Natural killer cell (primary cell): ENCODE results near the gene MDN1. TPM values are rescaled to one million over a fixed set of nuclear protein-coding genes. Genes with fewer than 3 reads are reported as not detected.

Experiments used
- ATAC-seq, 3 donors: fragments of 150-1000 bp in 2 of 3; fragments of 200-7000 bp in 1 of 3; cut with Tn5 transposase; 1 replicate in 1 of 3; 2 replicates in 2 of 3; pipeline ENCODE4 v1.10.0; 2021; ENCODE audit warnings: mild to moderate bottlenecking in 2 of 3, moderate library complexity in 2 of 3
- DNase-seq, 2 donors: peaks; one replicate each; pipeline versions ENCODE4 v3.0.0 to v3.0.0-alpha.2; 2013 to 2021; ENCODE audit warnings: mixed read lengths in 1 of 2
- H3K27ac ChIP-seq: one replicate; pipeline ENCODE4 v1.5.1; 2013; ENCODE audit warnings: mild to moderate bottlenecking, low read length
- H3K27me3 ChIP-seq: one replicate; pipeline ENCODE4 v1.6.1; 2013; ENCODE audit warnings: low read length; ENCODE audit not compliant: control insufficient read depth, insufficient read depth
- H3K36me3 ChIP-seq: one replicate; pipeline ENCODE4 v1.6.1; 2013; ENCODE audit warnings: low read length; ENCODE audit not compliant: control insufficient read depth, insufficient read depth
- H3K4me1 ChIP-seq: one replicate; pipeline ENCODE4 v1.6.1; 2013; ENCODE audit warnings: low read length; ENCODE audit not compliant: control insufficient read depth, insufficient read depth
- H3K4me3 ChIP-seq: one replicate; pipeline ENCODE4 v1.5.1; 2013; ENCODE audit warnings: low read length
- H3K9me3 ChIP-seq: one replicate; pipeline ENCODE4 v1.6.1; 2013; ENCODE audit warnings: low read length; ENCODE audit not compliant: control insufficient read depth, insufficient read depth
- H3K27ac Mint-ChIP-seq, 2 donors: one replicate each; pipeline ENCODE4 v1.8.0; 2022; ENCODE audit warnings: mild to moderate bottlenecking in 2 of 2, mixed read lengths in 2 of 2, moderate library complexity in 1 of 2
- H3K27me3 Mint-ChIP-seq, 2 donors: one replicate each; pipeline ENCODE4 v1.8.0; 2022; ENCODE audit warnings: low read depth in 2 of 2, mixed read lengths in 2 of 2
- H3K36me3 Mint-ChIP-seq: one replicate; pipeline ENCODE4 v1.8.0; 2022; ENCODE audit warnings: mixed read lengths
- H3K4me1 Mint-ChIP-seq, 2 donors: one replicate each; pipeline ENCODE4 v1.8.0; 2022; ENCODE audit warnings: mixed read lengths in 2 of 2
- H3K4me3 Mint-ChIP-seq: one replicate; pipeline ENCODE4 v1.8.0; 2022; ENCODE audit warnings: mild to moderate bottlenecking, moderate library complexity, mixed read lengths
- H3K9me3 Mint-ChIP-seq, 2 donors: one replicate each; pipeline ENCODE4 v1.8.0; 2022; ENCODE audit warnings: mixed read lengths in 2 of 2
- WGBS: methylation state at CpG from one replicate; pipeline ENCODE4 v1.1.7; 2013; ENCODE audit warnings: missing lambda C conversion rate; ENCODE audit not compliant: insufficient coverage; 5-methylcytosine and 5-hydroxymethylcytosine counted together
- intact Hi-C: fragments of 100-400 bp; cut with micrococcal nuclease; formaldehyde crosslinking; loops from one replicate; pipeline ENCODE4 v1.14.2; 2022
- total RNA-seq, 4 donors: library from RNA; stranded (reverse); fragments of 120-200 nt in 1 of 4; gene quantifications; one replicate each; pipeline versions ENCODE4 v1.2.3 to v1.2.4, GENCODE V29; 2013 to 2022
- TF ChIP-seq, protein P1 (sequence below): fragments of 200-600 bp; IDR thresholded peaks from one replicate; pipeline ENCODE4 v1.8.0; 2022; ENCODE audit warnings: antibody characterized with exemption

Gene MDN1
- total RNA-seq, 3 donors from 2014 or later (not counting 1 experiment from before 2014, with no cell fraction given), result 38.0 to 43.3 (median 41.4) TPM

DNA sequence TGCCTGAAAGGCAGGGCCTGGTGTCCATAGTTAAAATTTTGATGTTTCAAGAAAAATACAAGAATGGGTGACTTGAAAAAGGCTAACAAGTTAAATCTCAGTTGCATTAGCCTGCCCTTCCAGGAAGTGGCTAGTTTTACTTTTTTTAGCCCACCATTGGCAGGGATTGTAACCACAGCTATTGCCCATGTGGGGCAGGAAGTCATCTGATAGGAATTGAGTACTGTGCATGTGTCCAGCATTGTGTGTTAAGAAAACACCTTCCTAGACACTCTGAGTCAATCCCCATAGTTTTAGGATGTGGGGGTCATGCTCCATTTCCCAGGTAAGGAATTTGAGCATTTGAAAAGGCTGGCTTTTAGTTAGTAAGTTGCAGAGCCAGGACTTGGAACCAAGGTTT is 207.9 kb downstream of the MDN1 start:
- intact Hi-C loops, result loop anchor here (2.0 kb wide), 1 partner anchor 629 kb away; no protein-coding TSS in a partner anchor
- H3K4me1 ChIP-seq, result no peaks in the 10 kb centered on the region

DNA sequence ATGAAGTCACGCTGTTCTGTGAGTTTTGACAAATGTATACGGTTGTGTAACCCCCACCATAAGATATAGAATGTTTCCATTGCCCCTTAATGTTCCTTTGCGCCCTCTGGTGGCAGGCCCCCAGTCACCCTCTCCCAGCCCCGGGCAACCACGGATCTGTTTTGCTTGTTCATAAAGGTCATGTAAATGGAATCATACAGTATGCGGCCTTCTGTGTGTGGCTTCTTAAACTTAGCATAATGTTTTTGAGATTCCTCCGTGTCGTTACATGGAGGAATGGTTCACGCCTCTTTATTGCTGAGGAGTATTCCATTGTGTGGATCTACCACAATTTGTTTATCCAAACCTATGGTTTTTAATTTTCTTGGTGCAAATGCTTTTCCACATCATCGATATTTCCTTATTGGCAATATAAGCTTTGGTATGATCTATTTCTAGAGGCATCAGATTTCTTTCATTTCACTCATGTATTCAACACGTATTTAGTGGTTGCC is 209.4 kb downstream of the MDN1 start:
- Mint-ChIP-seq H3K4me3 (no peak overlapping the region), H3K9me3 (no peaks in the 10 kb centered on the region), H3K4me1 (no peaks in the 10 kb centered on the region), H3K36me3 (no peaks in the 10 kb centered on the region), H3K27ac (no peak overlapping the region), H3K27me3 (no peaks in the 10 kb centered on the region)
- intact Hi-C loops, result loop anchor here (1.0 to 2.0 kb wide), 3 partner anchors 177 to 627 kb away; partner anchors contain the start of gene ANKRD6
- WGBS, result 57% methylated on average over 9 of the region's 11 CpGs
- DNase-seq, result peak; percentile 73 to 83
- H3K4me1 ChIP-seq, result no peaks in the 10 kb centered on the region
- TF ChIP-seq, protein P1, sequence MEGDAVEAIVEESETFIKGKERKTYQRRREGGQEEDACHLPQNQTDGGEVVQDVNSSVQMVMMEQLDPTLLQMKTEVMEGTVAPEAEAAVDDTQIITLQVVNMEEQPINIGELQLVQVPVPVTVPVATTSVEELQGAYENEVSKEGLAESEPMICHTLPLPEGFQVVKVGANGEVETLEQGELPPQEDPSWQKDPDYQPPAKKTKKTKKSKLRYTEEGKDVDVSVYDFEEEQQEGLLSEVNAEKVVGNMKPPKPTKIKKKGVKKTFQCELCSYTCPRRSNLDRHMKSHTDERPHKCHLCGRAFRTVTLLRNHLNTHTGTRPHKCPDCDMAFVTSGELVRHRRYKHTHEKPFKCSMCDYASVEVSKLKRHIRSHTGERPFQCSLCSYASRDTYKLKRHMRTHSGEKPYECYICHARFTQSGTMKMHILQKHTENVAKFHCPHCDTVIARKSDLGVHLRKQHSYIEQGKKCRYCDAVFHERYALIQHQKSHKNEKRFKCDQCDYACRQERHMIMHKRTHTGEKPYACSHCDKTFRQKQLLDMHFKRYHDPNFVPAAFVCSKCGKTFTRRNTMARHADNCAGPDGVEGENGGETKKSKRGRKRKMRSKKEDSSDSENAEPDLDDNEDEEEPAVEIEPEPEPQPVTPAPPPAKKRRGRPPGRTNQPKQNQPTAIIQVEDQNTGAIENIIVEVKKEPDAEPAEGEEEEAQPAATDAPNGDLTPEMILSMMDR, result peak; percentile 93
- no peak overlapping the region for H3K27ac ChIP-seq
- H3K9me3 ChIP-seq, result no peaks in the 10 kb centered on the region
- no peaks in the 10 kb centered on the region for H3K36me3 ChIP-seq
- no peaks in the 10 kb centered on the region for H3K27me3 ChIP-seq
- peak; percentile 82 to 91 (median 88) for ATAC-seq
- no peak overlapping the region for H3K4me3 ChIP-seq

More for the DNA sequence above, 207.9 kb downstream of the MDN1 start:
- H3K4me3 Mint-ChIP-seq, result no peak overlapping the region
- Histone ChIP-seq H3K4me3 (no peak overlapping the region), H3K36me3 (no peaks in the 10 kb centered on the region), H3K9me3 (no peaks in the 10 kb centered on the region), H3K27ac (no peak overlapping the region), H3K27me3 (no peaks in the 10 kb centered on the region)
- no peak for DNase-seq
- H3K27ac Mint-ChIP-seq, result no peak overlapping the region
- no peaks in the 10 kb centered on the region for H3K9me3 Mint-ChIP-seq
- ATAC-seq, result no peak
- H3K4me1 Mint-ChIP-seq, result no peaks in the 10 kb centered on the region
- TF ChIP-seq, protein P1, result no peak
- no peaks in the 10 kb centered on the region for H3K36me3 Mint-ChIP-seq
- H3K27me3 Mint-ChIP-seq, result no peaks in the 10 kb centered on the region

DNA sequence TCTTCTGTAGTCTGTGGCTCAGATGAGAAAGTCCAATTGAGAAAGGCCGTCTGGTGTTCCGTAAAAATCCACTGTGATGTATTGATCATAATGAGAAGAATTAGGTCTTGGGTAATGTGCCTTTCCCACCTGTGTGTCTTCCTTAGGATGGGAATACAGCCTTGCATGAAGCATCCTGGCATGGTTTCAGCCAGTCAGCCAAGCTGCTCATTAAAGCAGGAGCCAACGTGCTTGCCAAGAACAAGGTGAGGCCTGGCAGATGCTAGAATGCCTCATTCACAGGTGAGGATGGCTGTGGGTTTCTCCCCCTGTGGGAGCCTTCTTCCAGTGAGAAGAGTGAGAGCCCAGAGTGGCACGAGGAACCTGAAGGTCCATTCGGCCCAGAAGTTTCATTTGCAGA is 213.7 kb downstream of the MDN1 start:
- WGBS, result 89% methylated on average over 5 of the region's 5 CpGs
- TF ChIP-seq, protein P1, result no peak
- Mint-ChIP-seq H3K4me3 (no peak overlapping the region), H3K36me3 (no peaks in the 10 kb centered on the region), H3K27me3 (no peaks in the 10 kb centered on the region), H3K4me1 (no peaks in the 10 kb centered on the region), H3K9me3 (no peaks in the 10 kb centered on the region), H3K27ac (no peak overlapping the region)
- H3K27me3 ChIP-seq, result no peaks in the 10 kb centered on the region
- intact Hi-C loops, result no loop called here
- H3K27ac ChIP-seq, result no peak overlapping the region
- ATAC-seq, result no peak
- no peak overlapping the region for H3K4me3 ChIP-seq
- no peaks in the 10 kb centered on the region for H3K9me3 ChIP-seq
- DNase-seq, result no peak
- no peaks in the 10 kb centered on the region for H3K4me1 ChIP-seq
- H3K36me3 ChIP-seq, result no peaks in the 10 kb centered on the region

DNA sequence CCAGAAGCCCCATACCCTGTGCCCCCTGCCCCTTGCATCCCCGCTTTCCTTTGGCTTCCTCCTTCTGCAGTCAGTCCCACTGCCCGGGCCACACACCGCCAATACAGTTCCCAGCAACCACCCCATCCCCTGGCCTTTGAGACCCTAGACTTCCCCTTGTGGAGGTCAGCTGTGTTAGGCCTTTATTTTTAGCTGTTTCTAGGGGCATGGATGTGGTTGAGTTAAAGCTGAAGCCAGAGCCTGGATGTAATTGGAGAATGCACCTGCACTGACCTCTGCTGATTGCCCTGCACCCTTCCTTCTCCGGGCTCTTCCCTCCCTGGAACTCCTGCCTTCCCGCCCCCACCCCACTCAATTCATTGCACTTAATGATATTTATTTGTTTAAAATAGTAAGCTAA is 214.9 kb downstream of the MDN1 start:
- WGBS, result 81% methylated on average over 5 of the region's 5 CpGs
- no peaks in the 10 kb centered on the region for H3K9me3 ChIP-seq
- no peak for DNase-seq
- Mint-ChIP-seq H3K4me3 (no peak overlapping the region), H3K9me3 (no peaks in the 10 kb centered on the region), H3K36me3 (no peaks in the 10 kb centered on the region), H3K27me3 (no peaks in the 10 kb centered on the region), H3K4me1 (no peaks in the 10 kb centered on the region), H3K27ac (no peak overlapping the region)
- no peaks in the 10 kb centered on the region for H3K4me1 ChIP-seq
- no peaks in the 10 kb centered on the region for H3K27me3 ChIP-seq
- ATAC-seq, result no peak
- TF ChIP-seq, protein P1, result no peak
- H3K27ac ChIP-seq, result no peak overlapping the region
- H3K36me3 ChIP-seq, result no peaks in the 10 kb centered on the region
- intact Hi-C loops, result no loop called here
- H3K4me3 ChIP-seq, result no peak overlapping the region
